GM18520 (cell line): ENCODE data around the gene SPIRE2.
"Not testable (repeated sequence)": the region's sequence is repeated elsewhere in the genome, so short reads cannot be mapped to it uniquely, and the experiment has no call there.

Source experiments
- ATAC-seq: cut with Tn5 transposase; IDR thresholded peaks from one replicate; pipeline ENCODE4 v1.9.1; 2021; ENCODE audit not compliant: unreplicated experiment

The SPIRE2 gene

GRCh38 chr16:89806589-89807193 lies 21.6 kb upstream of the SPIRE2 start:
- ATAC-seq = not testable (repeated sequence)

- no peak for ATAC-seq
Observed at GRCh38 chr16:89808475-89808874, 19.8 kb upstream of the SPIRE2 start.

- ATAC-seq = no peak
Observed at GRCh38 chr16:89811321-89811720, 17.0 kb upstream of the SPIRE2 start.

- no peak for ATAC-seq
Observed at GRCh38 chr16:89815639-89816348, 12.5 kb upstream of the SPIRE2 start.

- ATAC-seq = not testable (repeated sequence)
Observed at GRCh38 chr16:89818851-89819403, 9.3 kb upstream of the SPIRE2 start.

- not testable (repeated sequence) for ATAC-seq
Observed at GRCh38 chr16:89819448-89819847, 8.8 kb upstream of the SPIRE2 start.

- no peak for ATAC-seq
Observed at GRCh38 chr16:89821438-89822187, 6.7 kb upstream of the SPIRE2 start.

GRCh38 chr16:89822188-89823086 lies 5.8 kb upstream of the SPIRE2 start:
- no peak for ATAC-seq

- no peak for ATAC-seq
Observed at GRCh38 chr16:89823087-89823823, 5.0 kb upstream of the SPIRE2 start.

GRCh38 chr16:89823824-89824148 lies 4.5 kb upstream of the SPIRE2 start:
- not testable (repeated sequence) for ATAC-seq

GRCh38 chr16:89826531-89827382 lies 1.5 kb upstream of the SPIRE2 start:
- ATAC-seq = no peak

GRCh38 chr16:89827383-89828198 lies 684 bp upstream of the SPIRE2 start:
- no peak for ATAC-seq

- ATAC-seq = no peak
Observed at GRCh38 chr16:89828870-89829629, 775 bp downstream of the SPIRE2 start.

- ATAC-seq = no peak
Observed at GRCh38 chr16:89829630-89830437, 1.6 kb downstream of the SPIRE2 start.

GRCh38 chr16:89831810-89832328 lies 3.6 kb downstream of the SPIRE2 start:
- ATAC-seq = no peak

GRCh38 chr16:89833664-89834363 lies 5.5 kb downstream of the SPIRE2 start:
- ATAC-seq = not testable (repeated sequence)
